ENCODE data around the gene TMEM51. TPM values are rescaled to one million over a fixed set of nuclear protein-coding genes. Genes with fewer than 3 reads are reported as not detected.

The TMEM51 gene
- total RNA-seq, 4 donors from 2014 or later, result 6.4 to 12.2 (median 10.6) TPM

DNA sequence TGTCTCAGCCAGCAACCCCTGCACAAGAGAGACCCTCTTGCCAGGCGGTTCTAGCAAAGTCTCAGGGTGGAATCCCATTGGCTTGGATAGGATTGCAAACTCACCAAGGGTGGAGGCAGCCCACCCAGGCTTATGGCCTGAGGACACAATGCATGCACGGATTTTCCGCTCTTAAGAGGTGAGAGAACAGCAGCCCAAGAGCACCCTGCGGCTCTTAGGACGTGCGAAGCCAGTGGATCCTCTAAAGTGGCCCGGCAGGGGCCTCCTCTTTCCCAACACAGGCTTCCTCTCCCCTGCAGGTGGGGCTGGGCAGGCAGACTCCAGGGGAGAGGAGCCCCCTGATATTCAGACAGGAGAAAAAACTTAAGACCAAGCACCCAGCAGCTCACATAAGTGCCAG is 31.2 kb upstream of the TMEM51 start:
- WGBS, result 88% methylated on average over 7 of the region's 7 CpGs

GRCh38 chr1:15123270-15123669 is 30.3 kb upstream of the TMEM51 start:
- Histone ChIP-seq H3K36me3 (no peaks in the 10 kb centered on the region), H3K4me3 (no peak overlapping the region), H3K9me3 (no peaks in the 10 kb centered on the region), H3K27ac (no peak overlapping the region), H3K27me3 (no peaks in the 10 kb centered on the region), H3K4me1 (no peaks in the 10 kb centered on the region)
- TF ChIP-seq POLR2A (IDR thresholded peaks at IDR 0.05), result no peak
- TF ChIP-seq POLR2AphosphoS5 (IDR thresholded peaks at IDR 0.05), result no peak
- TF ChIP-seq CTCF (IDR thresholded peaks at IDR 0.05), result no peak
- TF ChIP-seq EP300 (IDR thresholded peaks at IDR 0.05), result no peak
- no peak for DNase-seq (ENCODE audit: low spot score in 2 of 2)
- WGBS, result 66% methylated on average over 5 of the region's 5 CpGs

More for the DNA sequence above, 31.2 kb upstream of the TMEM51 start:
- TF ChIP-seq POLR2A (IDR thresholded peaks at IDR 0.05) (no peak), CTCF (IDR thresholded peaks at IDR 0.05) (no peak), EP300 (IDR thresholded peaks at IDR 0.05) (no peak), POLR2AphosphoS5 (IDR thresholded peaks at IDR 0.05) (no peak)
- H3K27me3 ChIP-seq, result no peaks in the 10 kb centered on the region
- no peaks in the 10 kb centered on the region for H3K36me3 ChIP-seq
- no peaks in the 10 kb centered on the region for H3K4me1 ChIP-seq
- H3K9me3 ChIP-seq, result no peaks in the 10 kb centered on the region
- no peak for DNase-seq (ENCODE audit: low spot score in 2 of 2)
- no peak overlapping the region for H3K27ac ChIP-seq
- no peak overlapping the region for H3K4me3 ChIP-seq

- H3K9me3 ChIP-seq, result no peaks in the 10 kb centered on the region
- WGBS, result 94% methylated on average over 8 of the region's 9 CpGs
- no peak overlapping the region for H3K4me3 ChIP-seq
- no peaks in the 10 kb centered on the region for H3K27me3 ChIP-seq
- no peak for DNase-seq (ENCODE audit: low spot score in 2 of 2)
- peaks cover 3% of the 10 kb centered on the region for H3K4me1 ChIP-seq
- H3K36me3 ChIP-seq, result no peaks in the 10 kb centered on the region
- TF ChIP-seq POLR2A (IDR thresholded peaks at IDR 0.05) (no peak), POLR2AphosphoS5 (IDR thresholded peaks at IDR 0.05) (no peak), CTCF (IDR thresholded peaks at IDR 0.05) (no peak), EP300 (IDR thresholded peaks at IDR 0.05) (no peak)
- H3K27ac ChIP-seq, result no peak overlapping the region
These were observed 29.6 kb upstream of the TMEM51 start for GRCh38 chr1:15123925-15124324.

DNA sequence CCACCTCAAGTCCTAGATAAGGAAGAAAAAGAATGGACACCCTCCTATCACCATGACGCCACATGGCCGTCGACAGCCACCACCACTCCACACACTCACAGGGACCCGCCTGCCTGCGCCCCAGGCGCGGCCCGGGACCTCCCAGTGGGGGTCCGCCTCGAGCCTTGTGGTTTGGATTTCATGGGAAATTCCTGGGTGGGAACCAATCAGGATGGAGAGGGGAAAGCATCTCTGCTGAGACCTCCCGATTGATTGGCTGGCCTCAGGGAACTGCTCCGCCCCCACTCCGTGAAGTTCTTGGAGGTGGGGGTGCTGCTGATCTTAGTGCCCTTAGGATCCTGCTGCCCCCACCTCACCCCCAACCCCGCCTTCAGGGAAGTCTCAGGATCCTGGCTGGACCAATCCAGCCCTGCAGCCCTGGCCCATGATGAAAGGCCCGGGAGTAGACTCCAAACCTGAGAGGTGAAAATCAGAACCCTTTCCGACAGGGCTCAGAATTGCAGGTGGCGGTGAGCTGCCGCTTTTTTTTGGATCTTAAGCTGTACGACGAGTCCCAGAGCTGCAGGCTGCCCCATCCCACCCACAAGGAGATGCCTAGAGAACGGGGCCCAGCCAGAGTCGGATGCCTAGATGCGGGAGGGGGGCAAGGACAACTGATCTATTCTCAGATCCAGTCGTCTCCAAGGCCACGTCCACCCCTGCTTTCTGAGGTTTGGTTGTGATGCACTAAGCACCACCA is 29.0 kb upstream of the TMEM51 start:
- whole genome bisulfite sequencing, result 91% methylated on average over 13 of the region's 25 CpGs
- Histone ChIP-seq H3K4me1 (peaks cover 3% of the 10 kb centered on the region), H3K36me3 (no peaks in the 10 kb centered on the region), H3K9me3 (peaks cover 3% of the 10 kb centered on the region), H3K27ac (no peak overlapping the region), H3K27me3 (no peaks in the 10 kb centered on the region), H3K4me3 (no peak overlapping the region)
- TF ChIP-seq POLR2AphosphoS5 (IDR thresholded peaks at IDR 0.05), result no peak
- TF ChIP-seq POLR2A (IDR thresholded peaks at IDR 0.05), result no peak
- TF ChIP-seq EP300 (IDR thresholded peaks at IDR 0.05), result no peak
- no peak for DNase-seq (ENCODE audit: low spot score in 2 of 2)

- H3K4me1 ChIP-seq, result peaks cover 3% of the 10 kb centered on the region
- H3K27ac ChIP-seq, result no peak overlapping the region
- TF ChIP-seq POLR2A (IDR thresholded peaks at IDR 0.05) (no peak), EP300 (IDR thresholded peaks at IDR 0.05) (no peak), POLR2AphosphoS5 (IDR thresholded peaks at IDR 0.05) (no peak), CTCF (IDR thresholded peaks at IDR 0.05) (no peak)
- H3K27me3 ChIP-seq, result no peaks in the 10 kb centered on the region
- DNase-seq (ENCODE audit: low spot score in 2 of 2), result no peak
- H3K4me3 ChIP-seq, result no peak overlapping the region
- peaks cover 6% of the 10 kb centered on the region for H3K9me3 ChIP-seq
- 93% methylated on average over 7 of the region's 7 CpGs for WGBS
- H3K36me3 ChIP-seq, result no peaks in the 10 kb centered on the region
These were observed 28.3 kb upstream of the TMEM51 start for GRCh38 chr1:15125101-15125745.
